Mesodermal cell (in vitro differentiated cells): ENCODE data around the gene DYSF.

Experiments used
- H3K27ac ChIP-seq: 2 replicates; pipeline ENCODE4 v1.7.0; 2013; ENCODE audit warnings: mild to moderate bottlenecking, low read depth, low read length, moderate library complexity; ENCODE audit not compliant: severe bottlenecking
- H3K36me3 ChIP-seq: 2 replicates; pipeline ENCODE4 v1.7.1; 2013; ENCODE audit warnings: mild to moderate bottlenecking, low read length, moderate library complexity; ENCODE audit not compliant: control insufficient read depth, insufficient read depth
- H3K4me1 ChIP-seq: one replicate; pipeline ENCODE4 v1.7.1; 2013; ENCODE audit warnings: mild to moderate bottlenecking, low read length; ENCODE audit not compliant: insufficient read depth, control insufficient read depth, poor library complexity, severe bottlenecking
- H3K4me3 ChIP-seq: 2 replicates; pipeline ENCODE4 v1.7.0; 2013; ENCODE audit warnings: low read length, control low read depth, mild to moderate bottlenecking; ENCODE audit not compliant: insufficient read depth, poor library complexity, severe bottlenecking; ENCODE audit errors: extremely low read depth
- H3K9me3 ChIP-seq: 2 replicates; pipeline ENCODE4 v1.7.1; 2013; ENCODE audit warnings: mild to moderate bottlenecking, low read length, moderate library complexity; ENCODE audit not compliant: control insufficient read depth
- WGBS, 2 experiments: methylation state at CpG; one replicate each; pipeline ENCODE4 v1.1.5; 2013; ENCODE audit warnings: missing lambda C conversion rate in 2 of 2; ENCODE audit not compliant: insufficient coverage in 2 of 2; 5-methylcytosine and 5-hydroxymethylcytosine counted together

Gene DYSF

DNA sequence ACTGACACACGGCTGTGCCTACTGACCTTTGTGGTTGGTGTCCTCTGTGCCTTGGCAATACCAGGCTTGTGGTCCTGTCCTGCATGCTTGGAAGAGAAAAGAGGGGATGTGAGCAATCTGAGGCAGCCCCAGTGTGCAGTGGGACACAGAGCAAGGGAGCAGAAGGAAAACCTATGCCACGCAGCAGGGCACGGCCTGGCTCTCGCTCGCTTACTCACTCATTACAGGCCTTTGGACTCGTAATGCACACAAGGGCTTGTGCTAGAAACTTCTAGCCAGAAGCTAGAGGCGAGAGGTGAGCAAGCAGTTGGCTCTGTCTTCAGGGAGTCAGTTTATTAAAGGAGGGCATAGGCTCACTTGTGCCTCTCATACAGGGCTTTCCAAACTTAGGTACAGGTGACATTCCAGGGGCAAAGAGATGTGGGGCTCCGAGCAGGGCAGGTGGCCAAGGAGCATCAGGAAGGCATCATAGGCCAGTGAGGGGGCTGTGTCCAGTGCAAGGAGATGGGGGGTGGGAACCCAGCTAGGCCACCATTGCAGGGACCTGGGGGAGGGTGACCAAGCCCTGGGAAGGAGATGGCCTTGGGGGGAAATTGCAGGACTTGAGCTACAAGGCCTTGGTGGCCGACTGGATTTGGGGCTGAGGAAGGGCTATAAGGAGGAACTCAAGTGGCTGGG, 100.8 kb downstream of the DYSF start:
- WGBS, 2 experiments, result 88 to 97% methylated on average over 8 to 9 of the region's 9 CpGs
- Histone ChIP-seq H3K36me3 (no peaks in the 10 kb centered on the region), H3K4me1 (peaks cover 5% of the 10 kb centered on the region)

DNA sequence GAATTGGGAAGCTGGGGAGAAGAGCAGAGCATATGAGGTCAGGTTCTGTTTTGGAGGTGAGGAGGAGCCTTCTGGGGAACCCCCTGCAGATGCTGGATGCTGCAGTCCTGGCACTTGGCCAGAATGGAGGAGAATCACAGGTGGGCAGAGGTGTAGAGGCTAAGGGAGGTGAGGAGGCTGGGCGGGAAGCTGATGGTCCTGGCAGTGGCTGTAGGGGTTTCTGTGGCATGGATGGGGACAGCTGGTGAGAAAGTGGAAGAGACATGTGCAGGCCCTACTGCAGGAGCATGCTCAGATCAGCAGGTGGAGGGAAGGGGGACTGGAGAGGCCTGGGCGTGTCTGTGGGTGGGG, 101.3 kb downstream of the DYSF start:
- H3K36me3 ChIP-seq, result no peaks in the 10 kb centered on the region
- 96 to 100% methylated on average over 1 to 2 of the region's 2 CpGs for WGBS, 2 experiments
- no peak overlapping the region for H3K4me3 ChIP-seq
- no peaks in the 10 kb centered on the region for H3K9me3 ChIP-seq
- no peak overlapping the region for H3K27ac ChIP-seq
- peaks cover 5% of the 10 kb centered on the region for H3K4me1 ChIP-seq

More for the DNA sequence above, 100.8 kb downstream of the DYSF start:
- Histone ChIP-seq H3K4me3 (no peak overlapping the region), H3K9me3 (no peaks in the 10 kb centered on the region), H3K27ac (no peak overlapping the region)

DNA sequence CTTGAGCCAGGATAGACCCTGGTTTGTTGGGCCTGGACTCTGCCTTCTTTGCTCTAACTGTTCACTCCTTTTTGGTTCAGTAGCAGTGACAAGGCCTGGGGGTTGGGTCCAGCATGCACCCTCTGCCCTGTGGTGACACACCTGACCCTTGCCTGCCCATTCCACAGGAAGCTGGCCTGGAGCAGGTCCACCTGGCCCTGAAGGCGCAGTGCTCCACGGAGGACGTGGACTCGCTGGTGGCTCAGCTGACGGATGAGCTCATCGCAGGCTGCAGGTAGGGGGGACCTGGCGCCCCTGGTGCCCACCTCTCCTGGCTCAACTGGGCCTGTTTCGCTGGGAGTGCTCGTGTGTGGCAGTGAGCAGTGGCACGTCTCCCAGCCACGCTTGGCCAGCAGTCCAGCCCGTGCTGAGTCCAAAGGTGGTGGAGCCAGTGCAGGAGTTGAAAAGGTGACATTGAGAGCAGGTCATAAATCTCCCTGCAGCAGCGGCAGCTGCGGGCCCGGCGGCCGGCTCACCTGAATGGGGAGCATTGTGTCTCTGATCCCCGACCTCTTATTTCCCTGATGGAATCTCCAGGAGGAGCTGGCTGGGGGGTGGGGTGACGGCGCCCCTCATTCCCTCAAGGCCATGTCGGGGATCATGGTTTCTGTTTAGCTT, 102.6 kb downstream of the DYSF start:
- 94 to 96% methylated on average over 14 to 21 of the region's 21 CpGs for WGBS, 2 experiments
- no peaks in the 10 kb centered on the region for H3K36me3 ChIP-seq
- H3K4me3 ChIP-seq, result no peak overlapping the region
- peaks cover 5% of the 10 kb centered on the region for H3K4me1 ChIP-seq
- H3K27ac ChIP-seq, result no peak overlapping the region
- no peaks in the 10 kb centered on the region for H3K9me3 ChIP-seq

DNA sequence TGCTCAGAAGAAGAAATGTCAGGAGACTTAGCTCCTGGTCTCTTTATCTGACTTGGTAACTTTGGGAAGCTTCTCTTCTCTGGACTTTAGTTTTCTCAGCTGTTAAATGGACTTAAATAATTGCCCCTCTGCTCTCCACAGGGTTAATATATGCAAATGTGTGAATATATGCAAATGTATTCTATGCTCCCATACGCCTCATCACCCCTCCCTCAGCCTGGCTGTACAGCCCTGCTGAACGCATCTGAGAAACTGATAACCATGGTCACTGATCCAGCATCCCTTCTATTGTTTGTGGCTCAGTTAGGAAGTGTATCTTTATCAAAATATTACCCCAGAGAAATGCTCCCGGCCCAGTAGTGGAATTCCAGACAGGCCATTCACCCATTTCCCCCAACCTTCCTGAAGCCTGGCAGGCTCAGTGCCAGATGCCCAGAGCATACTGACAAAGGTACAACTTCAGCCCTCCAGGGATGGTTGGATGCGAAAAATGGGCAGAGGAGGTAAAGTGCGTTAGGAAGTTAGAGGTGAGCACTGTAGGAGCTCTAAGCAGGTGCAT, 103.4 kb downstream of the DYSF start:
- WGBS, 2 experiments, result 85 to 95% methylated on average over 2 to 4 of the region's 5 CpGs
- no peak overlapping the region for H3K27ac ChIP-seq
- H3K36me3 ChIP-seq, result no peaks in the 10 kb centered on the region
- no peaks in the 10 kb centered on the region for H3K9me3 ChIP-seq
- peaks cover 5% of the 10 kb centered on the region for H3K4me1 ChIP-seq
- H3K4me3 ChIP-seq, result no peak overlapping the region

DNA sequence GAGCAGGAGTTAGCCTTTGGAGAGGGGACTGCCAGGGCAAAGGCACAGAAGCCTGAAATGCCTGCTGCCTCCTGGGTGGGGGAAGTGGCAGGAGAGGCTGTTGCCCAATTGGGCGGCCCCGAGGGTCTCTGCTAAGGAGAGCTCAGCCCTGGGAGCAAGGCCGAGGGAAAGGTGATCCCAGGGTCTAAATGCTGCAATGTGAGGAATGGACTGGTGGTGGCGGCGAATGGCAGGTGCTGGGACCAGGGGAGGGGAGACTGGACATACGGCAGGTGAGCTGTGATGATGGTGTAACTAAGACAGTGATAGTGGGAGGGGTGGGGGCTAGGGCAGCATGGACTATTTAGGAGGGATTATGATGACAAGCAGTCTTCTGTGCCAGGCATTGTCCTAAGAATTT, 104.0 kb downstream of the DYSF start:
- peaks cover 5% of the 10 kb centered on the region for H3K4me1 ChIP-seq
- H3K4me3 ChIP-seq, result no peak overlapping the region
- H3K9me3 ChIP-seq, result no peaks in the 10 kb centered on the region
- H3K27ac ChIP-seq, result no peak overlapping the region
- 85 to 95% methylated on average over 4 to 6 of the region's 6 CpGs for WGBS, 2 experiments
- no peaks in the 10 kb centered on the region for H3K36me3 ChIP-seq

DNA sequence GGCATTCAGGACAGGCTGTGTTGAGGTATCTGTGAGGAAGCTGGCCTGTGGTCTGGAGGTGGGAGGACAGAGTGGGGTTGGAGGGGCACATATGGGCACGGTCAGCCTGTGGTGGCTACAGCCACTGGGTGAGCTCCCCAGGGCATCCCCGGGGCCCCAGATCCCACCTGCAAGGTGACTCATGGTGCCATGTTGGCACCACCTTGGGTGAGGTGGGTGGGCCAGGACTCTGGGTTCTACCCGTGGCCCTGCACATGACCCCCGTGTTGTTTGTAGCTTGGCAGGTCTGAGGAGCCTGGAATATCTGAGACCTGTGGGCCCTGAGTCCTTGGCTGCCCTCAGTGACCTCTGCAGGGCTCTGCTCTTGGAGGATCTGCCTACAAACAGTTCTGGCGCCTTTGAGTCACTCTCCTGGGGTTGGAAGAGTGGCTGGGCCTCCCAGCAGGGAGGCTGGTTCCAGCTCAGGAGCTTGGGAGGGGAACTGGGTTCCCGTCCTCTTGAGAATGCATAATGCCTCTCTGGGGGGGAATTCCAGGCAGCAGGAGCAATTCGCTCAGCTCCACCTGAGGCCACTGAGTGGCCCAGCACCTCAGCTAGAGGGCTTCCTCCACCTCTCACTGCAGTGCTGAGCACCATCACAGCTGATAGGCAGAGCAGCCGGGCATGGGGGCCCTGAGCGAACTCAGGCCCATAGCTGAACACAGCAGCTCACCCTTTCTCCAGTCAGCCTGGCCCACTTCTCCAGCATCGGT, 105.1 kb downstream of the DYSF start:
- Histone ChIP-seq H3K4me3 (no peak overlapping the region), H3K27ac (no peak overlapping the region), H3K4me1 (peaks cover 6% of the 10 kb centered on the region), H3K9me3 (no peaks in the 10 kb centered on the region), H3K36me3 (no peaks in the 10 kb centered on the region)
- WGBS, 2 experiments, result 92 to 96% methylated on average over 6 to 8 of the region's 10 CpGs

DNA sequence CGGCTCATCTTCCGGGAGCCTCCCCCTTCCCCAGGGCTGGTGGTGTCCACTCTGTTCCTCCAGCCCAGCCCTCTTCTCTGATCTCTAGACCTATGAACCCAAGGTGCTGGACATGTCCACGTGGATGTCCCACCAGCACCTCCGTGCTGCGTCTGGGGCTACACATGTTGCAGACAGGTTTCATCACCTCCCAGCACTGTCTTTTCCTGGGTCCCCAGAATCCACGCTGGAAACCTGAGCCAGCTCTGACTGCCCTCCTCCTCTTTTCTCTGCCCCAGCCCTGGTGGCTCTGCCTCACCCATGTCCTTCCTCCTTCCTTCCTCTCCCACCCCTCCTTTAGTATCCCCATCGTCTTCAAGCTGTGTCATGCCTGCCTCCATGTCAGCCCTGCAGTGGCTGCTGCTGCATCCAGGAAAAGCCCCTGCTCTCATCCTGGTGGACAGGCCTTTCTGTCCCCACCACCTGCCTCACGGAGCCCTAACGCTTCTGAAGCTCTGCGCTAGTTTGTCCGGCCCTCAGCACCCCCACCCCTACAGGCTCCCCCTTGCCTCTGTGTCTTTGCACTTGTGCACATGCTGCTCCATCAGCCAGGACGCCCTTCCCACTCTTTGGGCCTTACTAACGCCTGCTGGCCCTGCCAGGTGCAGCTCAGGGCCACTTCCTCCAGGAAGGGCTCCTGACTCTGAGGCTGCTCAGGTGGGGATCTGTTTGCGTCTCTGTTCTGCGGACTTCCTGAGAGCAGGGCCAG, 105.9 kb downstream of the DYSF start:
- Histone ChIP-seq H3K27ac (no peak overlapping the region), H3K9me3 (no peaks in the 10 kb centered on the region), H3K4me3 (no peak overlapping the region), H3K36me3 (no peaks in the 10 kb centered on the region), H3K4me1 (peaks cover 8% of the 10 kb centered on the region)
- WGBS, 2 experiments, result 91 to 93% methylated on average over 11 to 15 of the region's 15 CpGs

DNA sequence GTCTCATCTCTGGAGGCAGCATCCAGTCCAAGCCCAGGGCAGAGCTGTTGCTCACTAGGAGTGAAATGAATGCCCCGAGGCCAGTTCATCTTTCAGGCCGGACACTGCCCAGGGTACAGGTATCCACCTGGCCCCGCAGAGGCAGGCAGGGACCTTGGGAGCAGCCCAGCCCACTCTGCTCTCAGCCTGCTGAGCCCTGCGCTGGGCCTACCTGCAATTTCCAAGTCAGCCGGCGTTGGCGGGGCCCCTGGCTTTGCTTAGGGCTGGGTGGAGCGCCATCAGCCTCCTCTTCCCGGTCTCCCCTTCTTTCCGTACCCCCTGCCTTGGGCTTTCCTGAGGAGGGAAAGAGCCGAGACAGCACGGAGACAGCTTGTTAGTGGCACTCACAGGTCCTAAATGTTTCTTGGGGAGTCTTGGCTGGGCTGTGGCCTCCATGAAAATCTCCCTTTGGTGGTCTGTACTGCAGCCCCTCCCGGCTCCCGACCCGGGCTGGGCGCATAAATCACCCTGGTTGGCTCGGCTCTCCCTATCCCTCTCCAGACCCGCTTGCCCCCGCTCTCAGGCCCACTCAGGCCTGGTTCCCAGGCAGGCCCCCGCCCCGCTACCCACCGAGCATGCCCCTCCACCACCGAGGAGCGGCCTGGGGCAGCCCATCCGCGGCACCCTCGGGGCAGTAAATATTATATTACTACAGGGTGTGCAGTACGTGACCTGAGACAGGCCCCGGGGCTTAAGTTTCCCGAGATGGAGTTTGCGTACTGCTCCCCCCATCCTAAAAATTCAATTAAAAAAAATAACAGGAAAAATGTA, 106.7 kb downstream of the DYSF start:
- 86 to 88% methylated on average over 15 to 20 of the region's 31 CpGs for WGBS, 2 experiments
- H3K4me3 ChIP-seq, result no peak overlapping the region
- H3K9me3 ChIP-seq, result no peaks in the 10 kb centered on the region
- no peak overlapping the region for H3K27ac ChIP-seq
- no peaks in the 10 kb centered on the region for H3K36me3 ChIP-seq
- peaks cover 8% of the 10 kb centered on the region for H3K4me1 ChIP-seq

DNA sequence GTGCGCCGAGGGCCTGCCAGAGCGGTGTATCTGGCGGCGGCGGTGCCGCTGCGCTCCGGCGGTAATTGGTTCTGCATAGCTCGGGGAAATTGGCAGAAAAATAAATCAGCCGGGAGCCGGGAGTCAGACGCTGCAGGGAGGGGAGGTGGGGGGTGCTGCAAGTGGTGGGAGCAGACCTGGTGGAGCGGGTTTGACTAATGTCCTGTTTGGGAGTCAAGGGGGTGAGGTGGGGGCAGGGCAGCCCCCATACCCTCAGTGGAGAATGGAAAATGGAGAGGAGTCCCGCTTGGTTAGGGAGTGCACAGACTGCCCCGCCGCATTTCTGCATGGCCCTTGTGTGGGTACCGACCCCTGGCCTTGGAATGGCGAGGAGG, 107.3 kb downstream of the DYSF start:
- no peak overlapping the region for H3K27ac ChIP-seq
- peaks cover 8% of the 10 kb centered on the region for H3K4me1 ChIP-seq
- no peaks in the 10 kb centered on the region for H3K36me3 ChIP-seq
- no peak overlapping the region for H3K4me3 ChIP-seq
- H3K9me3 ChIP-seq, result no peaks in the 10 kb centered on the region
- WGBS, 2 experiments, result 92 to 93% methylated on average over 17 of the region's 20 CpGs
